Lower leg skin (tissue), 4 donors: ENCODE data around the gene C1QL1. TPM values are rescaled to one million over a fixed set of nuclear protein-coding genes. Genes with fewer than 3 reads are reported as not detected.

Experiments used
- DNase-seq, 2 donors: peaks; one replicate each; pipeline ENCODE4 v3.0.0-alpha.2; 2019; ENCODE audit warnings: low spot score in 2 of 2
- H3K4me3 ChIP-seq: fragments of 200-600 bp; sonication (generic); 2 replicates; pipeline ENCODE4 v1.5.1; 2017; ENCODE audit warnings: mild to moderate bottlenecking, low read depth; ENCODE audit not compliant: poor library complexity, severe bottlenecking
- POLR2A ChIP-seq, 2 donors: fragments of 450-650 bp; IDR thresholded peaks; one replicate each; pipeline ENCODE4 v1.6.1; 2016 to 2017; ENCODE audit warnings: antibody characterized with exemption in 2 of 2, mild to moderate bottlenecking in 1 of 2, moderate library complexity in 1 of 2
- WGBS, 2 donors: methylation state at CpG; one replicate each; pipeline ENCODE4 v1.1.5; 2018; 5-methylcytosine and 5-hydroxymethylcytosine counted together
- intact Hi-C: fragments of 100-400 bp; cut with DNase I; formaldehyde crosslinking; loops from one replicate; pipeline ENCODE4 v1.15.0; 2023; ENCODE audit warnings: low total_unique reads
- total RNA-seq, 4 donors: library from RNA; depleted of rRNA; stranded (reverse); fragments of >200 nt; gene quantifications; one replicate each; pipeline ENCODE4 v1.1.0, GENCODE V29; 2016
- TF ChIP-seq, protein P1 (sequence below), 3 donors: fragments of 450-650 bp; IDR thresholded peaks; one replicate each; pipeline ENCODE4 v1.5.1; 2016; ENCODE audit warnings: antibody characterized with exemption in 3 of 3, mild to moderate bottlenecking in 3 of 3, moderate library complexity in 2 of 3

C1QL1 gene
- total RNA-seq, 4 donors from 2014 or later: 0.21 to 1.4 (median 0.73) TPM

DNA sequence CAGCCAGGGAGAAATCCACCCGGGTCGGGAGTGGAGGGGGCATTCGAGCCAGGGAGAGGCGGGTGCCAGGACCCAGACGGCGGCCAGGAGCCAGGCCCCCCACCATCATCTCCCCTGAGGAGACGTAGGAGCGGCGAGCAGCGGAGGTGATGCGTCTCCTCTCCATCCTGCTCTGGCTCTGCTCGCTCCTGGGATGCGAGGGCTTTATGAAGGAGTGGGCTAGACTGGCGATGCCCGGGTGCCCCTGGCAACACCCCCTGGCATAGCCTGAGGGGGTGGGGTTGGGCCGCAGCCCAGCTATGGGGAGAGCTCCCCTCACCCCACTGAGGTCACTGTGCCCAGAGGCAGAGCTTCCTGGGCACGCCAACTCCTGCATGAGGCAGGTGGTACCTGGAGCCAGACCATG, 52.8 kb downstream of the C1QL1 start, which contains the start of gene GFAP:
Gene GFAP (minus strand): TSS at position 180 of the 406 bp plus-strand sequence. CDS start 14 bp downstream, at position 166.
- no peak for TF ChIP-seq POLR2A (IDR thresholded peaks at IDR 0.05)
- TF ChIP-seq, protein P1, sequence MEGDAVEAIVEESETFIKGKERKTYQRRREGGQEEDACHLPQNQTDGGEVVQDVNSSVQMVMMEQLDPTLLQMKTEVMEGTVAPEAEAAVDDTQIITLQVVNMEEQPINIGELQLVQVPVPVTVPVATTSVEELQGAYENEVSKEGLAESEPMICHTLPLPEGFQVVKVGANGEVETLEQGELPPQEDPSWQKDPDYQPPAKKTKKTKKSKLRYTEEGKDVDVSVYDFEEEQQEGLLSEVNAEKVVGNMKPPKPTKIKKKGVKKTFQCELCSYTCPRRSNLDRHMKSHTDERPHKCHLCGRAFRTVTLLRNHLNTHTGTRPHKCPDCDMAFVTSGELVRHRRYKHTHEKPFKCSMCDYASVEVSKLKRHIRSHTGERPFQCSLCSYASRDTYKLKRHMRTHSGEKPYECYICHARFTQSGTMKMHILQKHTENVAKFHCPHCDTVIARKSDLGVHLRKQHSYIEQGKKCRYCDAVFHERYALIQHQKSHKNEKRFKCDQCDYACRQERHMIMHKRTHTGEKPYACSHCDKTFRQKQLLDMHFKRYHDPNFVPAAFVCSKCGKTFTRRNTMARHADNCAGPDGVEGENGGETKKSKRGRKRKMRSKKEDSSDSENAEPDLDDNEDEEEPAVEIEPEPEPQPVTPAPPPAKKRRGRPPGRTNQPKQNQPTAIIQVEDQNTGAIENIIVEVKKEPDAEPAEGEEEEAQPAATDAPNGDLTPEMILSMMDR (IDR thresholded peaks at IDR 0.05): no peak
- intact Hi-C loops: loop anchor here (5.0 to 10.0 kb wide), 2 partner anchors 107 to 189 kb away; no protein-coding TSS in a partner anchor
- no peak for DNase-seq
- WGBS, 2 donors: 77 to 84% methylated on average over 14 to 16 of the region's 17 CpGs
- H3K4me3 ChIP-seq: no peak within 1 kb of the TSS

DNA sequence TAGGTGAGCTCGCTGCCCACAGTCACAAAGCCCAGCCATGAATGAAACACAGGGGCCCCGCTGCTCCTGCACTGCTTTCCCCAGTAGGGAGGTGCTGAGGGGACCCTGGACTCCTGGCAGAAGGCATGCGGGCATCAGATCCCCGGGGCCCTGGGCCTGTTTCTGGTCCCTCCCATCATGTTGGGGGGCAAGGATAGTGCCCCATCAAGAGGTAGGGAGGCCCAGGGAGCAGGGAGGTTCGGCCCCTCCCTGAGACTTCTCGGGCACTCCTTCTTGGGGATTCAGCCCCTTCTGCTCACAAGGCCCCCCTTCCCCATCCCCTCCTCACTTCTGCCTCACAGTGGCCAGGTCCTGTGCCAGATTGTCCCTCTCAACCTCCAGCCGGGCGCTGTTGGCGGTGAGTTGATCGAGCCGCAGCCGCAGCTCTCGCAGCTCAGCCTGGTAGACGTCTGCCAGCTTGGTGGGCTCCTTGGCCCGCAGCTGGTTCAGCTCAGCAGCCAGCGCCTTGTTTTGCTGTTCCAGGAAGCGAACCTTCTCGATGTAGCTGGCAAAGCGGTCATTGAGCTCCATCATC, 53.3 kb downstream of the C1QL1 start:
- H3K4me3 ChIP-seq: no peak overlapping the region
- WGBS, 2 donors: 76 to 91% methylated on average over 13 to 19 of the region's 19 CpGs
- DNase-seq: no peak
- intact Hi-C loops: loop anchor here (5.0 to 10.0 kb wide), 2 partner anchors 108 to 190 kb away; no protein-coding TSS in a partner anchor
- TF ChIP-seq POLR2A (IDR thresholded peaks at IDR 0.05): no peak

DNA sequence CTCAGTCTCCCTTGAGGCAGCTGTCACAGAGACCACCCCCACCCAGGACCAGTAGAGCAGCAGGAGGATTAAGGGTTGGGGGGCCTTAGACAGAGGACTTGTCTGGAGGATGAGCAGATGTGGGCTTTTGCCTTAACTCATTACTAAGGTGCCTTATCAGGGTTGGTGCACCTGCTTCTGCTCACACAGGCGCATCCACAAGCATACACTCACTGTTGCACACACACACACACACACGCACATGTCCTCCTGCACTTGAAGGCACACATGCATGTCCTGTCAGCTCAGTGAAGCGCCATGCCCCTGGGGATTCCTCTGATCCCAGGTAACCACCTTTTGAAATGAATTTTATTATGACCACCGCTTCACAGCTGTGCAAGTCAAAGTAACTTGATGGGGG, 54.0 kb downstream of the C1QL1 start:
- H3K4me3 ChIP-seq: no peak overlapping the region
- no peak for DNase-seq
- intact Hi-C loops: loop anchor here (10.0 kb wide), 1 partner anchor 191 kb away; no protein-coding TSS in a partner anchor
- TF ChIP-seq POLR2A (IDR thresholded peaks at IDR 0.05): no peak
- TF ChIP-seq, protein P1 (IDR thresholded peaks at IDR 0.05): no peak
- 90 to 93% methylated on average over 4 of the region's 4 CpGs for WGBS, 2 donors

DNA sequence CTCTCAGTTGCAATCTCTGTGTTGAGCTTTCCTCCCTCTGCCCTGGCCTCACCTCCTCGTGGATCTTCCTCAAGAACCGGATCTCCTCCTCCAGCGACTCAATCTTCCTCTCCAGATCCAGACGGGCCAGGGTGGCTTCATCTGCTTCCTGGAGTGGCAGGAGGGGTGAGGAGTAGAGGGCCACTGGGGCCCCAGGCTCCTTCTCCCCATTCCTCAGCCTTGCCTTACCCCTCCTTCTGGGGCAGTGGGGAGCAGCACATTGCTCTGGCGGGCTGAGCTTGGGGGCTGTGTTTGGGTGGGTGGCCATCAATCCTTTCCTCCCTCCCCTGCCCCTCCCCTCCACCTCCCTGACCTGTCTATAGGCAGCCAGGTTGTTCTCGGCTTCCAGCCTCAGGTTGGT, 54.4 kb downstream of the C1QL1 start:
- TF ChIP-seq, protein P1 (IDR thresholded peaks at IDR 0.05): no peak
- no peak for TF ChIP-seq POLR2A (IDR thresholded peaks at IDR 0.05)
- no peak for DNase-seq
- WGBS, 2 donors: 52 to 60% methylated on average over 6 of the region's 6 CpGs
- intact Hi-C loops: loop anchor here (10.0 kb wide), 1 partner anchor 191 kb away; no protein-coding TSS in a partner anchor
- no peak overlapping the region for H3K4me3 ChIP-seq

- intact Hi-C loops: loop anchor here (10.0 kb wide), 1 partner anchor 192 kb away; no protein-coding TSS in a partner anchor
- no peak overlapping the region for H3K4me3 ChIP-seq
- 90 to 93% methylated on average over 14 of the region's 14 CpGs for WGBS, 2 donors
- TF ChIP-seq, protein P1 (IDR thresholded peaks at IDR 0.05): no peak
- TF ChIP-seq POLR2A (IDR thresholded peaks at IDR 0.05): no peak
- no peak for DNase-seq
Observed at GRCh38 chr17:44912763-44913544, 55.1 kb downstream of the C1QL1 start.
